ENCODE data around the gene DDN. TPM values are rescaled to one million over a fixed set of nuclear protein-coding genes. Genes with fewer than 3 reads are reported as not detected.

DDN gene
- total RNA-seq, 1 experiment from 2014 or later = 0.35 TPM

GRCh38 chr12:48993787-48994186, 5.4 kb downstream of the DDN start:
- no peak overlapping the region for H3T11ph ChIP-seq (ENCODE audit: low read length)
- H2BK5ac ChIP-seq (ENCODE audit: insufficient read length, low read length) = no peak overlapping the region
- H3K18ac ChIP-seq (ENCODE audit: insufficient read length, low read depth, low read length) = no peak overlapping the region
- H3K23ac ChIP-seq (ENCODE audit: insufficient read length, low read depth, low read length) = no peak overlapping the region
- no peaks in the 10 kb centered on the region for H3K79me2 ChIP-seq (ENCODE audit: insufficient read depth, low read length)
- H3K4me3 Mint-ChIP-seq = no peak overlapping the region
- TF ChIP-seq CTCF (conservative IDR thresholded peaks at IDR 0.05) = no peak
- no peak overlapping the region for H3K9ac ChIP-seq (ENCODE audit: extremely low read depth, insufficient read length, low read length)
- peaks cover 41% of the 10 kb centered on the region; the same call in 1 of the 2 replicates for H3K27me3 ChIP-seq (ENCODE audit: insufficient read depth, low read length)
- no peak overlapping the region for H2BK12ac ChIP-seq (ENCODE audit: insufficient read length, low read depth, low read length)
- no CpG with 5 or more reads among the region's 3 CpGs for WGBS (ENCODE audit: extremely low coverage, insufficient read length, low lambda C conversion rate)
- H2BK15ac ChIP-seq (ENCODE audit: low read depth, low read length) = no peak overlapping the region
- no peak overlapping the region for H2BK120ac ChIP-seq (ENCODE audit: low read depth, low read length, poor library complexity, severe bottlenecking)
- H3K4me1 ChIP-seq (ENCODE audit: insufficient read depth, low read length) = no peaks in the 10 kb centered on the region
- no peak overlapping the region for H3K4ac ChIP-seq (ENCODE audit: low read depth, low read length)
- H3K4me2 ChIP-seq (ENCODE audit: insufficient read depth, insufficient read length, low read length) = no peak overlapping the region
- no peak overlapping the region for H4K91ac ChIP-seq (ENCODE audit: insufficient read length, low read depth, low read length)
- H3K9me3 ChIP-seq (ENCODE audit: control insufficient read depth, low read depth, low read length) = no peaks in the 10 kb centered on the region
- H3K56ac ChIP-seq (ENCODE audit: insufficient read length, low read depth, low read length) = no peak overlapping the region
- peaks cover 8 to 29% of the 10 kb centered on the region in 2 experiments for H3K4me1 Mint-ChIP-seq
- H3K14ac ChIP-seq (ENCODE audit: insufficient read depth, low read length) = no peak overlapping the region
- no peaks in the 10 kb centered on the region for H4K20me1 ChIP-seq (ENCODE audit: control insufficient read depth, insufficient read depth, insufficient read length)
- H3K27ac ChIP-seq (ENCODE audit: insufficient read length, low read depth, low read length) = no peak overlapping the region
- H2AK5ac ChIP-seq (ENCODE audit: insufficient read length, low read length) = no peak overlapping the region
- H3K9me3 Mint-ChIP-seq = 0 out of 5 replicates have a peak, but pooled peaks cover 0 to 4% of the 10 kb centered on the region in 2 experiments
- H3K36me3 Mint-ChIP-seq (ENCODE audit: insufficient read depth in 1 of 3, low read depth in 3 of 3) = no peaks in the 10 kb centered on the region; a peak in 1 of 7 replicates
- no peak overlapping the region for H2BK20ac ChIP-seq (ENCODE audit: low read depth, low read length, poor library complexity, severe bottlenecking)
- H4K5ac ChIP-seq (ENCODE audit: insufficient read length, low read depth, low read length) = no peak overlapping the region
- DNase-seq = no peak
- peaks cover 78% of the 10 kb centered on the region for H3K27me3 Mint-ChIP-seq (ENCODE audit: low read depth)
- H3K79me1 ChIP-seq (ENCODE audit: insufficient read depth, low read depth, low read length, poor library complexity, severe bottlenecking) = no peaks in the 10 kb centered on the region
- no peak overlapping the region for H2AFZ ChIP-seq (ENCODE audit: low read length)
- peaks cover 17% of the 10 kb centered on the region for H3K23me2 ChIP-seq (ENCODE audit: insufficient read length, low read depth, low read length, poor library complexity, severe bottlenecking)
- H4K8ac ChIP-seq (replicated peaks; ENCODE audit: insufficient read length, low read depth, low read length) = no peak overlapping the region
- no peak overlapping the region for H3K27ac Mint-ChIP-seq
